Mesendoderm (in vitro differentiated cells): ENCODE data around the gene RAET1E.
"Not testable (repeated sequence)": the region's sequence is repeated elsewhere in the genome, so short reads cannot be mapped to it uniquely, and the experiment has no call there.

Experiments used
- DNase-seq: peaks from one replicate; pipeline ENCODE4 v3.0.0; 2013
- H2AK5ac ChIP-seq: 2 replicates; pipeline ENCODE4 v1.6.1; 2013; ENCODE audit warnings: low read length, inconsistent platforms
- H2BK120ac ChIP-seq: 2 replicates; pipeline ENCODE4 v1.6.1; 2013; ENCODE audit warnings: low read depth, mild to moderate bottlenecking, low read length, moderate library complexity, mixed read lengths
- H2BK15ac ChIP-seq: replicated peaks from 2 replicates; pipeline ENCODE4 v1.6.1; 2013; ENCODE audit warnings: low read depth, mild to moderate bottlenecking, moderate library complexity
- H2BK5ac ChIP-seq: 2 replicates; pipeline ENCODE4 v1.6.1; 2013; ENCODE audit warnings: low read length, inconsistent platforms
- H3K18ac ChIP-seq: 2 replicates; pipeline ENCODE4 v1.6.1; 2013; ENCODE audit warnings: mild to moderate bottlenecking, low read length, mixed read lengths
- H3K23ac ChIP-seq: one replicate; pipeline ENCODE4 v1.6.1; 2013; ENCODE audit warnings: low read length
- H3K27ac ChIP-seq: 2 replicates; pipeline ENCODE4 v1.5.1; 2013; ENCODE audit warnings: low read depth, mild to moderate bottlenecking, inconsistent platforms, low read length, moderate library complexity
- H3K27me3 ChIP-seq: 2 replicates; pipeline ENCODE4 v1.6.1; 2013; ENCODE audit warnings: low read length, control low read depth, mild to moderate bottlenecking, inconsistent platforms; ENCODE audit not compliant: insufficient read depth, poor library complexity
- H3K36me3 ChIP-seq: 2 replicates; pipeline ENCODE4 v1.6.1; 2013; ENCODE audit warnings: low read length, inconsistent platforms; ENCODE audit not compliant: control insufficient read depth, insufficient read depth
- H3K4ac ChIP-seq: one replicate; pipeline ENCODE4 v1.6.1; 2013; ENCODE audit warnings: low read depth, mild to moderate bottlenecking, low read length, moderate library complexity
- H3K4me1 ChIP-seq: 2 replicates; pipeline ENCODE4 v1.6.1; 2013; ENCODE audit warnings: low read depth, low read length, inconsistent platforms; ENCODE audit not compliant: control insufficient read depth
- H3K4me2 ChIP-seq: 2 replicates; pipeline ENCODE4 v1.6.1; 2013; ENCODE audit warnings: low read length
- H3K4me3 ChIP-seq: 2 replicates; pipeline ENCODE4 v1.5.1; 2013; ENCODE audit warnings: mild to moderate bottlenecking, low read length
- H3K56ac ChIP-seq: one replicate; pipeline ENCODE4 v1.6.1; 2013; ENCODE audit warnings: low read length
- H3K79me1 ChIP-seq: 2 replicates; pipeline ENCODE4 v1.6.1; 2013; ENCODE audit warnings: low read length, inconsistent platforms
- H3K79me2 ChIP-seq: 2 replicates; pipeline ENCODE4 v1.6.1; 2013; ENCODE audit warnings: mild to moderate bottlenecking, low read length; ENCODE audit not compliant: control insufficient read depth, insufficient read depth
- H3K9ac ChIP-seq: 2 replicates; pipeline ENCODE4 v1.6.1; 2013; ENCODE audit warnings: low read length, inconsistent platforms
- H4K5ac ChIP-seq: one replicate; pipeline ENCODE4 v1.6.1; 2013; ENCODE audit warnings: low read length
- H4K8ac ChIP-seq: one replicate; pipeline ENCODE4 v1.6.1; 2013; ENCODE audit warnings: low read depth, mild to moderate bottlenecking, control low read depth, low read length, moderate library complexity
- WGBS: extraction: QIAGEN DNeasy Blood & Tissue Kit; methylation state at CpG from one replicate; pipeline ENCODE4 v1.1.7; 2013; ENCODE audit warnings: low lambda C conversion rate, missing lambda C conversion rate; ENCODE audit not compliant: insufficient coverage; ENCODE audit errors: extremely low coverage; 5-methylcytosine and 5-hydroxymethylcytosine counted together

RAET1E gene

DNA sequence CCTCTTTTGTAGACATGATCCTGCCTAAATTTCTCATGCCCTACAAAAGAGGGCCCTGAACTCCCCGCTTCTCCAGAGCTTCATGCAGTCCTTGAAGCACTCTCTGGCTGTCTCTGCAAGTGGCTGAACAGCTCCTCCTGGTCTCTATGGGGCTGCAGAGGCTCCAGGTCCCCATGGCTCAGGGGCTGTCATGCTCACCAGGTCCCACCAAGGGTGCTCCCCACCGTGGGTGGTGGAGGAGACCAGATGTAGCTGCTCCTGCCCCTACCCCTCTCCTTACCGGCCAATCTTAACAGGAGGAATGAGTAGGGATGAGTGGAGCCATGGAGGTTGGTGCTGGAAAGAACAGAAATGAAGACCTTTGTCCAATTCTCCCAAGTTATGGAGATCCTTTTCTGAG is 14.8 kb upstream of the RAET1E start:
- not testable (repeated sequence) for H2BK5ac ChIP-seq, H4K8ac ChIP-seq, H3K4me1 ChIP-seq, H4K5ac ChIP-seq, H3K56ac ChIP-seq, H3K9ac ChIP-seq, DNase-seq, H2BK120ac ChIP-seq, H3K4me2 ChIP-seq, H3K27me3 ChIP-seq, H3K79me1 ChIP-seq, H3K36me3 ChIP-seq, H3K4me3 ChIP-seq, H2BK15ac ChIP-seq, H3K18ac ChIP-seq, H3K23ac ChIP-seq, H3K4ac ChIP-seq, H3K79me2 ChIP-seq, H3K27ac ChIP-seq, H2AK5ac ChIP-seq
- WGBS = no CpG with 5 or more reads among the region's 3 CpGs

DNA sequence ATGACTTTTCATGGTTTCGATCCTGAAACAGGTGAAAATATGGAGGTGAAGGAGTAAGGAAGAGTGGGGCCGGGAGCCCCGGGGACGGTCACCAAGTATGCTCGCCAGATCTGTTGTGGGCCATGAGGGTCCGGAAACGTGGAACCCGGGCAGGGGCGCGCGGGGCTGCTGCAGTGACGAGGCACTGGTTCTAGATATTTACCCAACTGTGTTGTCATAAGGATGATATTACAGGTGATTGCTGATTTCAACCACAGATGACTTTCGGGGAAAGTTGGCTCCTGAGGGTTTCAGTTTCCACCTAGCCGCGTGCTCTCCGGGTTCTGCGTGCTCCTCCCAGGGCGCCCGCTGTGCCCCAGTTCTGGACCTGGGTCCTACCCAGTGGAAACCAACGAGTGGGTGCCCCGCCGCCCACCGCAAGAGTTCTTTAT is 12.8 kb upstream of the RAET1E start:
- H2AK5ac ChIP-seq = no peak overlapping the region
- no CpG with 5 or more reads among the region's 23 CpGs for WGBS
- H3K27ac ChIP-seq = no peak overlapping the region
- H3K9ac ChIP-seq = no peak overlapping the region
- H3K56ac ChIP-seq = no peak overlapping the region
- H2BK120ac ChIP-seq = no peak overlapping the region
- H3K4ac ChIP-seq = no peak overlapping the region
- no peaks in the 10 kb centered on the region for H3K27me3 ChIP-seq
- H4K5ac ChIP-seq = no peak overlapping the region
- H3K79me2 ChIP-seq = no peaks in the 10 kb centered on the region
- no peaks in the 10 kb centered on the region for H3K36me3 ChIP-seq
- no peak for DNase-seq
- H3K4me2 ChIP-seq = no peak overlapping the region
- no peak overlapping the region for H2BK5ac ChIP-seq
- H3K23ac ChIP-seq = no peak overlapping the region
- H3K4me1 ChIP-seq = no peaks in the 10 kb centered on the region
- no peak overlapping the region for H3K18ac ChIP-seq
- H2BK15ac ChIP-seq = no peak overlapping the region
- H3K4me3 ChIP-seq = no peak overlapping the region
- H3K79me1 ChIP-seq = no peaks in the 10 kb centered on the region
- H4K8ac ChIP-seq = no peak overlapping the region

DNA sequence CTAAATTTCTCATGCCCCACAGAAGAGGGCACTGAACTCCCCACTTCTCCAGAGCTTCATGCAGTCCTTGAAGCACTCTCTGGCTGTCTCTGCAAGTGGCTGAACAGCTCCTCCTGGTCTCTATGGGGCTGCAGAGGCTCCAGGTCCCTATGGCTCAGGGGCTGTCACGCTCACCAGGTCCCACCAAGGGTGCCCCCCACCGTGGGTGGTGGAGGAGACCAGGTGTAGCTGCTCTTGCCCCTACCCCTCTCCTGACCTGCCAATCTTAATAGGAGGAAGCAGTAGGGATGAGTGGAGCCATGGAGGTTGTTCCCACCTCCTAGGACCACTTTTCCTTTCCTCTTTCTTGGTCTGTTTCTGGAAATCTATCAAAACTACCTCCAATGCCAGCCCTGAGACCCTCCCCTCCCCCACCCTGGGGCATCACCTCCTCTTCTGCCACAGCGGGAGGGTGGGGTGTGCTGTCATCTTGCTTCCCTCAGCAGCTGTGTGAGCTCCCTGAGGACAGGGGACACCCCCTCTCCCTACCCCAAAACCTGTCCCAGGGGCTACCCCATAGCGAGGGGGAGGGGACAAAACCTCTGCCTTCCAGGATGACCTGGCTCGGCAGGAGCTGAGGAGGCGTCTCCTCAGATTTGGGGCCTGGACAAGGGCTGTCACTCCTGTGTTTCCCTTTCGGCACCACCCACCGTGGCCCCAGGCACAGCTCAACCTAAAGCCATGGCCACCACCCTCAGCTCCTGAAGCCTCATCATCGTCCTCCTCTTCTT is 12.0 kb upstream of the RAET1E start:
- H2BK15ac ChIP-seq = no peak overlapping the region
- H2BK5ac ChIP-seq = no peak overlapping the region
- no peak overlapping the region for H3K56ac ChIP-seq
- H3K36me3 ChIP-seq = no peaks in the 10 kb centered on the region
- no peak overlapping the region for H2BK120ac ChIP-seq
- H3K4ac ChIP-seq = no peak overlapping the region
- no peak overlapping the region for H3K4me2 ChIP-seq
- no peak overlapping the region for H3K4me3 ChIP-seq
- no peak overlapping the region for H3K27ac ChIP-seq
- H2AK5ac ChIP-seq = no peak overlapping the region
- no peak overlapping the region for H3K9ac ChIP-seq
- H4K5ac ChIP-seq = no peak overlapping the region
- whole genome bisulfite sequencing = no CpG with 5 or more reads among the region's 9 CpGs
- H3K18ac ChIP-seq = no peak overlapping the region
- no peak overlapping the region for H3K23ac ChIP-seq
- no peaks in the 10 kb centered on the region for H3K79me2 ChIP-seq
- no peak for DNase-seq
- no peaks in the 10 kb centered on the region for H3K27me3 ChIP-seq
- H3K4me1 ChIP-seq = no peaks in the 10 kb centered on the region
- H4K8ac ChIP-seq = no peak overlapping the region
- no peaks in the 10 kb centered on the region for H3K79me1 ChIP-seq

DNA sequence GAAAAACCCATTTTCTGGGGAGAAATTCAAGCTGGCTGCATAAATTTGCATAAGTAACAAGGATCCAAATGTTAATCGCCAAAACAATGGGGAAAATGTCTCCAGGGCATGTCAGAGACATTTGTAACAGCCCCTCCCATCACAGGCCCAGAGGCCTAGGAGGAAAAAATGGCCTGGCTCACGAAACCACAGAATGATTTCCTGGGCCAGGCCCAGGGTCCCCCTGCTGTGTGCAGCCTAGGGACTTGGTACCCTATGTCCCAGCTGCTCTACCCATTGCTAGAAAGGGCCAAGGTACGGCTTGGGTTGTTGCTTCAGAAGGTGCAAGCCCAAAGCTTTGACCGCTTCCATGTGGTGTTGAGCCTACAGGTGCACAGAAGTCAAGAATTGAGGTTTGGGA is 10.6 kb upstream of the RAET1E start:
- H3K18ac ChIP-seq, H4K5ac ChIP-seq, H3K4me1 ChIP-seq, H3K79me1 ChIP-seq, H2BK15ac ChIP-seq, H3K36me3 ChIP-seq, H3K4me2 ChIP-seq, H3K79me2 ChIP-seq, DNase-seq, H3K4me3 ChIP-seq, H3K4ac ChIP-seq, H2BK5ac ChIP-seq, H3K23ac ChIP-seq, H2BK120ac ChIP-seq, H3K27me3 ChIP-seq, H3K9ac ChIP-seq, H3K56ac ChIP-seq, H3K27ac ChIP-seq, H2AK5ac ChIP-seq, H4K8ac ChIP-seq: not testable (repeated sequence)
- WGBS = no CpG with 5 or more reads among the region's 4 CpGs

DNA sequence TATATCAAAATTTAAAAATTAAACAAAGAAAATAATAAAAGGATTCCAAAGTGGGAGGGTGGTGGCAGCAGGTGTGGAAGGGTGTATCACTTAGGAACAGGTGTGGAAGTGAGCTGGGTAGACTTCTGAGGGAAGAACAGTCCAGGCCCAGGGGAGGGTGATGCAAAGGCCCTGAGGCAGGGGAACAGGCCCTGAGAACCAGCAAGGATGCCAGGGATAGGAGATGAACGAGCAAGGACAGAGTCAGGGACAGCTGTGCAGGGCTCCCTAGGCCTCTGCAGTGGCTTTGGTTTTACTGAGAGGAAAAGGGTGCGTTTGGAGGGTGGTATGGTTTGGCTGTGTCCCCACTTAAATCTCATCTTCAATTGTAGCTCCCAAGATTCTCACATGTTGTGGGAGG is 9.4 kb upstream of the RAET1E start:
- no peak overlapping the region for H3K18ac ChIP-seq
- H3K79me2 ChIP-seq = no peaks in the 10 kb centered on the region
- H3K23ac ChIP-seq = no peak overlapping the region
- H2BK120ac ChIP-seq = no peak overlapping the region
- H3K9ac ChIP-seq = no peak overlapping the region
- H2BK5ac ChIP-seq = no peak overlapping the region
- no peak overlapping the region for H3K4ac ChIP-seq
- DNase-seq = no peak
- H3K4me3 ChIP-seq = no peak overlapping the region
- H3K36me3 ChIP-seq = no peaks in the 10 kb centered on the region
- no peaks in the 10 kb centered on the region for H3K4me1 ChIP-seq
- H3K27ac ChIP-seq = no peak overlapping the region
- H4K5ac ChIP-seq = no peak overlapping the region
- WGBS = no CpG with 5 or more reads among the region's 2 CpGs
- no peak overlapping the region for H2AK5ac ChIP-seq
- no peak overlapping the region for H3K4me2 ChIP-seq
- no peak overlapping the region for H4K8ac ChIP-seq
- H3K56ac ChIP-seq = no peak overlapping the region
- H2BK15ac ChIP-seq = no peak overlapping the region
- H3K79me1 ChIP-seq = no peaks in the 10 kb centered on the region
- no peaks in the 10 kb centered on the region for H3K27me3 ChIP-seq

- H2BK5ac ChIP-seq = no peak overlapping the region
- H3K27ac ChIP-seq = no peak overlapping the region
- H3K18ac ChIP-seq = no peak overlapping the region
- H3K4me1 ChIP-seq = no peaks in the 10 kb centered on the region
- no peak for DNase-seq
- H3K9ac ChIP-seq = no peak overlapping the region
- WGBS = no CpG with 5 or more reads among the region's 4 CpGs
- no peak overlapping the region for H4K8ac ChIP-seq
- no peak overlapping the region for H3K4ac ChIP-seq
- no peak overlapping the region for H3K4me3 ChIP-seq
- no peak overlapping the region for H2BK120ac ChIP-seq
- H2BK15ac ChIP-seq = no peak overlapping the region
- no peak overlapping the region for H3K56ac ChIP-seq
- no peak overlapping the region for H3K4me2 ChIP-seq
- H4K5ac ChIP-seq = no peak overlapping the region
- no peaks in the 10 kb centered on the region for H3K79me1 ChIP-seq
- no peak overlapping the region for H3K23ac ChIP-seq
- no peak overlapping the region for H2AK5ac ChIP-seq
- no peaks in the 10 kb centered on the region for H3K36me3 ChIP-seq
- no peaks in the 10 kb centered on the region for H3K27me3 ChIP-seq
- H3K79me2 ChIP-seq = no peaks in the 10 kb centered on the region
Measured at GRCh38 chr6:149906405-149906804, 8.5 kb upstream of the RAET1E start.
